Fibroblast of skin of right biceps (primary cell): Measurements from ENCODE around the gene TRAPPC5.

Experiments
- DNase-seq: peaks from one replicate; pipeline ENCODE4 v3.0.0-alpha.2; 2013

TRAPPC5 gene

DNA sequence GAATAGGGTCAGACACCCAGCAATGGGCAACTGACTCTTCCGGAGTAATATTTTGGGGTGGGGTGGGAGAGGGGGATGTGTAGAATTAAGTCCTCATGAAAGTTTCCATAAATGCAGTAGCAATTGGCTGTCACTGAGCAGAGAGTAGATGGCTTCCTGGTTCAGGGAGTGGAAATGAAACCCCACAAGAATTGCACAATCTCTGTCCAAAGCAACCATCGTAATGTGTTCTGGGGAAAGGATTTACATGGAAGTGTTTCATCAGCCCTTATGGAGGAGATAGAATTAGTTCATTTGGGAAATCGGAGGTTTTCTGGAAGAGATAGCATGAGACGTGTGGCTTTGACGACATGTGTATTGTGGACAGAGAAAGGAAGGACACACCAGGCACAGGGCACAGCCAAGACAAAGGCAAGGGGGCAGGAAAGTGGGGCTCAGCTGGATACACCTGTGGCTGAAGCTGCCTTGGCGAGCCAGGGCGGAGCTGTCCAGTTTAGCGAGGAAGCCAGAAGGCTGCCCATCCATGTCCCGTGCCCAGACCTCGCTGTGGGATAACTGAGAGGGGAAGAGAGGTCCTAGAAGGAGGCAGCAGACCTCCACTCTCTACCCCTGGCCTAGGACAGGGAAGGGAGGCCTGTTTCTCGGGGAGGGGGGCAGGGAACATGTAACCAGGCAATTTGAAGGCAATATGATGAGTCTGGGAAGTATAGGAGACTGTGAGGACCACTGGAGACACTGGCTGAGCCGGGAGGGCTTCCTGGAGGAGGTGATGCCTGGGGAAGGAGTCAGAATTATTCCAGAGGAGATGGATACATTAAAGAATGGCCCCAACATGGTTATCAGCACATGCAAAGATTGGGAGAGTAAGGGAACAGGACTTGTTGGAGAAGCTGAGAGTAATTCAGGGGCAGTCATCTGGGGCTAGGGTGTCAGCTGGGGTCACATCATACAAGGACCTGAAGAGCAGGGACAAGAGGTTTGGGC is 53.9 kb downstream of the TRAPPC5 start:
- DNase-seq = no peak

GRCh38 chr19:7736148-7736547 is 55.5 kb downstream of the TRAPPC5 start:
- no peak for DNase-seq

- DNase-seq = no peak
These were observed 56.6 kb downstream of the TRAPPC5 start for GRCh38 chr19:7737215-7737614.
